Panc1 (cell line): ENCODE measurements around the gene STRN3.

Experiments used
- POLR2AphosphoS5 ChIP-seq: IDR thresholded peaks from 2 replicates; pipeline ENCODE4 v1.6.1; 2012; ENCODE audit warnings: mild to moderate bottlenecking, low read depth, low read length, moderate library complexity
- SIN3A ChIP-seq: IDR thresholded peaks from 2 replicates; pipeline ENCODE4 v1.6.1; 2012; ENCODE audit warnings: low read depth, mild to moderate bottlenecking, low read length, moderate library complexity, borderline replicate concordance; ENCODE audit not compliant: insufficient read depth
- TF ChIP-seq, protein P1 (sequence below): fragments of 450-650 bp; IDR thresholded peaks from 2 replicates; pipeline ENCODE4 v1.5.1; 2017; ENCODE audit warnings: mild to moderate bottlenecking
- TF ChIP-seq, protein P2 (sequence below), 2 experiments: IDR thresholded peaks; 2 replicates each; pipeline ENCODE4 v1.6.1; 2011 to 2012; ENCODE audit warnings: low read depth in 2 of 2, control low read depth in 1 of 2, low read length in 1 of 2, mild to moderate bottlenecking in 1 of 2, moderate library complexity in 1 of 2; ENCODE audit not compliant: insufficient read depth in 1 of 2

DNA sequence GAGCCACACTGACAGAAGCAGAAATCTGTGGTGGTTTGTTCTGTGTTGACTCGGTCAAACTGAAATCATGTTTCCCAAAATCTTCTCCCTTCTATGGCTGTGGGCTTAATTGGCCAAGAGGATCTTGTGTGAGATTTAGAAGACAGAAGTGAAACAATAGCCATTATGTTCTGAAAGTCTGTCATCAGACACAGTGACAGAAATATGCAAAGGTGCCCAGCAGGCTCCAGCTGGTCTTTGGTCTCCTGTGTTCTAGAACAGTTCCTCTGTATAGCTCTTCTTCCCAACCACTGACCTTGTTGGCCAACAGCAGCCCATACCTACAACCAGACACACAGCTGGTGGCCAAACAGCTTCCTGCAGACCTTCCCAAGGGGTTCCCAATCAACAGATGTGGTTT lies 176.8 kb downstream of the STRN3 start:
- TF ChIP-seq, protein P1, sequence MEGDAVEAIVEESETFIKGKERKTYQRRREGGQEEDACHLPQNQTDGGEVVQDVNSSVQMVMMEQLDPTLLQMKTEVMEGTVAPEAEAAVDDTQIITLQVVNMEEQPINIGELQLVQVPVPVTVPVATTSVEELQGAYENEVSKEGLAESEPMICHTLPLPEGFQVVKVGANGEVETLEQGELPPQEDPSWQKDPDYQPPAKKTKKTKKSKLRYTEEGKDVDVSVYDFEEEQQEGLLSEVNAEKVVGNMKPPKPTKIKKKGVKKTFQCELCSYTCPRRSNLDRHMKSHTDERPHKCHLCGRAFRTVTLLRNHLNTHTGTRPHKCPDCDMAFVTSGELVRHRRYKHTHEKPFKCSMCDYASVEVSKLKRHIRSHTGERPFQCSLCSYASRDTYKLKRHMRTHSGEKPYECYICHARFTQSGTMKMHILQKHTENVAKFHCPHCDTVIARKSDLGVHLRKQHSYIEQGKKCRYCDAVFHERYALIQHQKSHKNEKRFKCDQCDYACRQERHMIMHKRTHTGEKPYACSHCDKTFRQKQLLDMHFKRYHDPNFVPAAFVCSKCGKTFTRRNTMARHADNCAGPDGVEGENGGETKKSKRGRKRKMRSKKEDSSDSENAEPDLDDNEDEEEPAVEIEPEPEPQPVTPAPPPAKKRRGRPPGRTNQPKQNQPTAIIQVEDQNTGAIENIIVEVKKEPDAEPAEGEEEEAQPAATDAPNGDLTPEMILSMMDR, result no peak
- TF ChIP-seq POLR2AphosphoS5 (no peak), SIN3A (no peak)
- TF ChIP-seq, protein P2, sequence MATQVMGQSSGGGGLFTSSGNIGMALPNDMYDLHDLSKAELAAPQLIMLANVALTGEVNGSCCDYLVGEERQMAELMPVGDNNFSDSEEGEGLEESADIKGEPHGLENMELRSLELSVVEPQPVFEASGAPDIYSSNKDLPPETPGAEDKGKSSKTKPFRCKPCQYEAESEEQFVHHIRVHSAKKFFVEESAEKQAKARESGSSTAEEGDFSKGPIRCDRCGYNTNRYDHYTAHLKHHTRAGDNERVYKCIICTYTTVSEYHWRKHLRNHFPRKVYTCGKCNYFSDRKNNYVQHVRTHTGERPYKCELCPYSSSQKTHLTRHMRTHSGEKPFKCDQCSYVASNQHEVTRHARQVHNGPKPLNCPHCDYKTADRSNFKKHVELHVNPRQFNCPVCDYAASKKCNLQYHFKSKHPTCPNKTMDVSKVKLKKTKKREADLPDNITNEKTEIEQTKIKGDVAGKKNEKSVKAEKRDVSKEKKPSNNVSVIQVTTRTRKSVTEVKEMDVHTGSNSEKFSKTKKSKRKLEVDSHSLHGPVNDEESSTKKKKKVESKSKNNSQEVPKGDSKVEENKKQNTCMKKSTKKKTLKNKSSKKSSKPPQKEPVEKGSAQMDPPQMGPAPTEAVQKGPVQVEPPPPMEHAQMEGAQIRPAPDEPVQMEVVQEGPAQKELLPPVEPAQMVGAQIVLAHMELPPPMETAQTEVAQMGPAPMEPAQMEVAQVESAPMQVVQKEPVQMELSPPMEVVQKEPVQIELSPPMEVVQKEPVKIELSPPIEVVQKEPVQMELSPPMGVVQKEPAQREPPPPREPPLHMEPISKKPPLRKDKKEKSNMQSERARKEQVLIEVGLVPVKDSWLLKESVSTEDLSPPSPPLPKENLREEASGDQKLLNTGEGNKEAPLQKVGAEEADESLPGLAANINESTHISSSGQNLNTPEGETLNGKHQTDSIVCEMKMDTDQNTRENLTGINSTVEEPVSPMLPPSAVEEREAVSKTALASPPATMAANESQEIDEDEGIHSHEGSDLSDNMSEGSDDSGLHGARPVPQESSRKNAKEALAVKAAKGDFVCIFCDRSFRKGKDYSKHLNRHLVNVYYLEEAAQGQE (IDR thresholded peaks at IDR 0.05; ENCODE audit: insufficient read depth in 1 of 2, low read depth in 2 of 2, low read length in 1 of 2), result no peak
